Upper lobe of left lung (tissue), 4 donors: Measurements from ENCODE around the gene PNMA8A.

Experiments used
- CTCF ChIP-seq, 6 experiments: fragments of 450-650 bp in 4 of 6; fragments of 200-600 bp in 2 of 6; sonication (generic) in 2 of 6; IDR thresholded peaks; one replicate each; pipeline ENCODE4 v1.5.1; 2016 to 2019; ENCODE audit warnings: antibody characterized with exemption in 6 of 6
- EP300 ChIP-seq, 4 donors: sonication (generic); formaldehyde crosslinking; IDR thresholded peaks; one replicate each; pipeline ENCODE4 v1.5.1; 2017; ENCODE audit warnings: antibody characterized with exemption in 4 of 4, control low read depth in 2 of 4
- POLR2A ChIP-seq, 4 donors: fragments of 450-650 bp; IDR thresholded peaks; one replicate each; pipeline ENCODE4 v1.5.1; 2016 to 2017; ENCODE audit warnings: antibody characterized with exemption in 4 of 4, mild to moderate bottlenecking in 2 of 4
- POLR2AphosphoS5 ChIP-seq, 2 donors: sonication (generic); formaldehyde crosslinking; IDR thresholded peaks; one replicate each; pipeline ENCODE4 v1.5.1; 2017; ENCODE audit warnings: antibody characterized with exemption in 2 of 2

- no peak for TF ChIP-seq POLR2A (IDR thresholded peaks at IDR 0.05)
- TF ChIP-seq POLR2AphosphoS5 (IDR thresholded peaks at IDR 0.05), result no peak
- TF ChIP-seq CTCF (IDR thresholded peaks at IDR 0.05), result no peak
- no peak for TF ChIP-seq EP300 (IDR thresholded peaks at IDR 0.05)
Observed at GRCh38 chr19:46511237-46511636, 39.9 kb upstream of the PNMA8A start.
